Tibial nerve (tissue), 4 donors: Measurements from ENCODE around the gene TNS3. TPM values are rescaled to one million over a fixed set of nuclear protein-coding genes. Genes with fewer than 3 reads are reported as not detected.
A peak's percentile ranks its signal among the peaks of the same experiment; 100 is the strongest.

Experiments
- DNase-seq, 2 donors: peaks; one replicate each; pipeline ENCODE4 v3.0.0-alpha.2; 2019; ENCODE audit warnings: low spot score in 2 of 2
- H3K27ac ChIP-seq, 4 donors: fragments of 200-600 bp; sonication (generic) in 3 of 4; one replicate each; pipeline ENCODE4 v1.5.1; 2017 to 2019; ENCODE audit warnings: mild to moderate bottlenecking in 1 of 4
- H3K27me3 ChIP-seq, 2 donors: fragments of 200-600 bp; sonication (generic) in 1 of 2; one replicate each; pipeline versions ENCODE4 v1.5.1 to v1.6.0; 2017 to 2019
- H3K36me3 ChIP-seq, 3 donors: fragments of 200-600 bp; sonication (generic); one replicate each; pipeline ENCODE4 v1.5.1; 2018 to 2019
- H3K4me1 ChIP-seq, 4 donors: fragments of 200-600 bp; sonication (generic) in 3 of 4; one replicate each; pipeline ENCODE4 v1.5.1; 2017 to 2019
- H3K4me3 ChIP-seq, 4 donors: fragments of 200-600 bp; sonication (generic) in 3 of 4; one replicate each; pipeline ENCODE4 v1.5.1; 2017 to 2019; ENCODE audit warnings: mild to moderate bottlenecking in 1 of 4, moderate library complexity in 1 of 4
- H3K9me3 ChIP-seq, 4 donors: fragments of 200-600 bp; sonication (generic) in 3 of 4; one replicate each; pipeline ENCODE4 v1.5.1; 2017 to 2019
- CTCF ChIP-seq, 5 experiments: fragments of 200-600 bp in 3 of 5; fragments of 450-650 bp in 2 of 5; sonication (generic) in 3 of 5; IDR thresholded peaks; one replicate each; pipeline ENCODE4 v1.5.1; 2016 to 2019; ENCODE audit warnings: antibody characterized with exemption in 5 of 5, mild to moderate bottlenecking in 3 of 5, moderate library complexity in 2 of 5
- EP300 ChIP-seq, 2 donors: sonication (generic); formaldehyde crosslinking; IDR thresholded peaks; one replicate each; pipeline ENCODE4 v1.6.1; 2017; ENCODE audit warnings: antibody characterized with exemption in 2 of 2, mild to moderate bottlenecking in 1 of 2
- POLR2A ChIP-seq, 2 donors: fragments of 450-650 bp; IDR thresholded peaks; one replicate each; pipeline ENCODE4 v1.6.1; 2017; ENCODE audit warnings: antibody characterized with exemption in 2 of 2, mild to moderate bottlenecking in 2 of 2, moderate library complexity in 2 of 2
- whole genome bisulfite sequencing, 2 donors: methylation state at CpG; one replicate each; pipeline ENCODE4 v1.1.5; 2018; 5-methylcytosine and 5-hydroxymethylcytosine counted together
- total RNA-seq, 4 donors: library from RNA; depleted of rRNA; stranded (reverse); fragments of >200 nt; gene quantifications; one replicate each; pipeline ENCODE4 v1.1.0, GENCODE V29; 2016

The TNS3 gene
- total RNA-seq, 4 donors from 2014 or later = 118 to 142 (median 133) TPM

- no peaks in the 10 kb centered on the region for H3K27me3 ChIP-seq
- TF ChIP-seq POLR2A (IDR thresholded peaks at IDR 0.05) (no peak), EP300 (IDR thresholded peaks at IDR 0.05) (no peak), CTCF (IDR thresholded peaks at IDR 0.05) (no peak)
- no peak for DNase-seq
- H3K36me3 ChIP-seq = peaks cover 2 to 76% (median 4%) of the 10 kb centered on the region in 3 donors
- no peak overlapping the region for H3K4me3 ChIP-seq
- H3K4me1 ChIP-seq = peaks cover 0 to 9% (median 0%) of the 10 kb centered on the region in 4 donors
- H3K9me3 ChIP-seq = no peaks in the 10 kb centered on the region
- WGBS, 2 donors = 79 to 91% methylated on average over 7 of the region's 7 CpGs
- peak overlapping the region in 1 of 4 donors; percentile 1 for H3K27ac ChIP-seq
Observed at GRCh38 chr7:47393406-47393805, 188.5 kb downstream of the TNS3 start.

GRCh38 chr7:47392241-47392759 is 189.6 kb downstream of the TNS3 start:
- peaks cover 0 to 9% (median 0%) of the 10 kb centered on the region in 4 donors for H3K4me1 ChIP-seq
- no peak overlapping the region for H3K4me3 ChIP-seq
- TF ChIP-seq CTCF (IDR thresholded peaks at IDR 0.05) (peak in 4 of 5 experiments; percentile 49 to 74 (median 60)), EP300 (IDR thresholded peaks at IDR 0.05) (peak in 1 of 2 donors; percentile 14), POLR2A (IDR thresholded peaks at IDR 0.05) (no peak)
- peak in 1 of 2 donors; percentile 44 for DNase-seq
- WGBS, 2 donors = 49 to 63% methylated on average over 17 of the region's 17 CpGs
- peaks cover 2 to 83% (median 4%) of the 10 kb centered on the region in 3 donors for H3K36me3 ChIP-seq
- no peaks in the 10 kb centered on the region for H3K27me3 ChIP-seq
- H3K27ac ChIP-seq = peak overlapping the region in 2 of 4 donors; percentile 57 to 64
- no peaks in the 10 kb centered on the region for H3K9me3 ChIP-seq

GRCh38 chr7:47391726-47392125 is 190.2 kb downstream of the TNS3 start:
- H3K4me1 ChIP-seq = peaks cover 0 to 9% (median 0%) of the 10 kb centered on the region in 4 donors
- H3K27ac ChIP-seq = peak overlapping the region in 2 of 4 donors; percentile 57 to 64
- H3K36me3 ChIP-seq = peaks cover 2 to 81% (median 4%) of the 10 kb centered on the region in 3 donors
- TF ChIP-seq CTCF (IDR thresholded peaks at IDR 0.05) = no peak
- TF ChIP-seq POLR2A (IDR thresholded peaks at IDR 0.05) = no peak
- TF ChIP-seq EP300 (IDR thresholded peaks at IDR 0.05) = no peak
- WGBS, 2 donors = 80 to 89% methylated on average over 11 of the region's 11 CpGs
- no peaks in the 10 kb centered on the region for H3K27me3 ChIP-seq
- H3K4me3 ChIP-seq = no peak overlapping the region
- no peak for DNase-seq
- H3K9me3 ChIP-seq = no peaks in the 10 kb centered on the region

- H3K36me3 ChIP-seq = peaks cover 0 to 73% (median 2%) of the 10 kb centered on the region in 3 donors
Observed at GRCh38 chr7:47390914-47391313, 191.0 kb downstream of the TNS3 start.

More at GRCh38 chr7:47390914-47391313, 191.0 kb downstream of the TNS3 start:
- no peak for DNase-seq
- H3K9me3 ChIP-seq = no peaks in the 10 kb centered on the region
- TF ChIP-seq EP300 (IDR thresholded peaks at IDR 0.05) = no peak
- TF ChIP-seq POLR2A (IDR thresholded peaks at IDR 0.05) = no peak
- TF ChIP-seq CTCF (IDR thresholded peaks at IDR 0.05) = no peak
- 95 to 96% methylated on average over 8 of the region's 8 CpGs for WGBS, 2 donors
- H3K27me3 ChIP-seq = no peaks in the 10 kb centered on the region
- no peak overlapping the region for H3K27ac ChIP-seq
- no peak overlapping the region for H3K4me3 ChIP-seq
- peaks cover 0 to 9% (median 0%) of the 10 kb centered on the region in 4 donors for H3K4me1 ChIP-seq
